CD1c-positive myeloid dendritic cell (primary cell): ENCODE measurements around the gene MICALL2.
"Not testable (repeated sequence)": the region's sequence is repeated elsewhere in the genome, so short reads cannot be mapped to it uniquely, and the experiment has no call there.

Experiments
- DNase-seq: peaks from one replicate; pipeline ENCODE4 v3.0.0-alpha.2; 2016; ENCODE audit errors: extremely low spot score

The MICALL2 gene

DNA sequence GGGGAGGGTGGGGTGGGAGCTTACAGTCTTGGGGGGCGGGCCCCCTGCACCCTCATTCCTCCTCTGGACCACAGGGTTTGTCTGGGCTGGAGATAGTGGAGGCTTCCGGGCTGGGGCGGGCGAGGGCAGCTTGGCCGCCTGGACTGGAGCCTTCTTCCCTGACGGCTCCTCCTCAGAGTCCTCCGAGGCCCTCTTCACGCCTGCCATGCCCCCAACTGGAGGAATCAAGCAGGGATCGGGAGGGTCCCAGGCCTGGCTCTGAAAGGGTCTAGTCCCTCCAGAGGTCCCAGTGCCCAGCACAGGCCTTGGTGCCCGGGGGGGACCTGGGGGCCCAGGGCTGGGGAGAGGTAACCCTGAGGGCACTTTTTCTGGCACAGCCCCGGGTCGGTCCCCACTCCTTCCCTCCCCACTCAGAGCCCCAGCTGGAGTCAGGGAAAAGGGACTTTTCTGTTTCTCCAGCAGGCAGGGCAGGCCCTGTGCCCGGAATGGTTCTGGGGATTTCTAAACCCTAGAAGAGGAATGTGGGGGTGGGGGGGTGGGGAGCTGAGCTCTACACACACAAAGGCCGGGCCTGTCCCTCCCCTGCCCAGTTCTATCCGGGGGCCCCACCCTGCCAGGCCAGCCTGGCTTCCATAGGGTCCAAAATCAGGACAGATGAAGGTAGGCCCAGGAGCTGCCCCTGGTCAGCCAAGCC, 11.6 kb downstream of the MICALL2 start:
- DNase-seq: no peak

DNA sequence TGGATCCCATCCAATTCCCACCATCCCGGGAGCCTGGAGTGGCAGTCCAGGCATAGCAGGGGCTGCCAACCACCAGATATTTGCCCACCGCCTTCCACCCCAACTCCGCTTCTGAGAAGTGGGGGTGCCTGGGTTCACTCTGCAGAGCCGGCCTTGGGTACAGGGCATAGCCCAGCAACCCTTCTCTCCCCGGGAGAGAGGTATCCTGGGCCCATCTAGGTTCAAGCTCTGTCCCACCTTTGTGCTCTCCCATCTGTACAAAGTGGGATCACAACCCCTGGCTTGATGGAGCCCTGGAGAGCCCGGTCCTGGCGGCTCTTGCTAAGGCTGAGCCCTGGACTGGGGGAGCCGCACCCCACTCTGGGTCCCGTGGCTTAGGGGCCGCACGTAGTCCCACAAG, 12.2 kb downstream of the MICALL2 start:
- DNase-seq: no peak

DNA sequence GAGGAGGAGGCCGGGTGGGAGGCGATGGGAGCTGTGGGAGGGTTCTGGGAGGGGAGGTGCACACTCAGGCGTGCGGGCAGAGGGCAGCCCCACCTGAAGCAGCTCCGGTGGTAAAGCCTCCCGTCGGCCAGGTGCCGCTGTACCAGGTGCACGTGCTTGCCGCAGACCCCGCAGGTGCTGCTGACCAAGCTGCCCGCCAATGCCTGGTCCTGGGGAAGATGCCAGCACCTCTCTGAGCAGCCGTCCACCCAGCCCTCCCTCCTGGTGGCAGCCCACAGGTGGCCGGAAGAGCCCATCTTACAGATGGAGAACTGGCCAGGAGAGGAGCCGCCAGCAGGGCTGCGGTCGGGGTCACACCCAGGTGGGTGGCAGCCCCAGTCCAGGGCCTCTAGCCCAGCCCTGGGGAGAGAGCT, 12.6 kb downstream of the MICALL2 start:
- no peak for DNase-seq

DNA sequence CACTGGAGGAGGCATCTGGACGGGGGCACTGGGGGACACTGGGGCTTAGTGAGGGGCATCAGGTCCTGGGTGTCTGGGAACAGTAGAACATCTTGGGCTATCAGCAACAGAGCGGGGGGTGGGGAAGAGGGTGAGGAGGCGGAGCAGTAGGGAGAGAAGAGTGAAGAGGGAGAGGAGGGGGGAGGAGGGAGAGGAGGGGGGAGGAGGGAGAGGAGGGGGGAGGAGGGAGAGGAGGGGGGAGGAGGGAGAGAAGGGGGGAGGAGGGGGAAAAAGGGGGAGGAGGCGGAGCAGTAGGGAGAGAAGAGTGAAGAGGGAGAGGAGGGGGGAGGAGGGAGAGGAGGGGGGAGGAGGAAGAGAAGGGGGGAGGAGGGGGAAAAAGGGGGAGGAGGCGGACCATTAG, 13.2 kb downstream of the MICALL2 start:
- not testable (repeated sequence) for DNase-seq

DNA sequence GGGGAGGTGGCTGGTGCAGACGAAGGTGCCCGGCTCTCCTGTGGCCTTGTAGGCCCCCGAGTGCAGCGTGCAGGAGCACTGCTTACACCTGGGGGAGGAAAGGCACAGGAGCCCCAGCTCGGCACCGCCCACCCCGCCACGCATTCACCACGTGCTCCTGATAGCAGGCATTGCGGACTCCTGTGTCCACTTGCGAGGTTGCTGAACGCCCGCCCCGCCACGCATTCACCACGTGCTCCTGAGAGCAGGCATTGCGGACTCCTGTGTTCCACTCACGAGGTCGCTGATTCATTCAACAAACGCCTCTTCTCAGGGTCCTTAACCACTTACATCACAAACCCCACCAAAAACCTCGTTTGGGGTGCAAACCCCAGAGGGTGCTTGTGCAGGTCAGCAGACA, 13.9 kb downstream of the MICALL2 start:
- DNase-seq: no peak

DNA sequence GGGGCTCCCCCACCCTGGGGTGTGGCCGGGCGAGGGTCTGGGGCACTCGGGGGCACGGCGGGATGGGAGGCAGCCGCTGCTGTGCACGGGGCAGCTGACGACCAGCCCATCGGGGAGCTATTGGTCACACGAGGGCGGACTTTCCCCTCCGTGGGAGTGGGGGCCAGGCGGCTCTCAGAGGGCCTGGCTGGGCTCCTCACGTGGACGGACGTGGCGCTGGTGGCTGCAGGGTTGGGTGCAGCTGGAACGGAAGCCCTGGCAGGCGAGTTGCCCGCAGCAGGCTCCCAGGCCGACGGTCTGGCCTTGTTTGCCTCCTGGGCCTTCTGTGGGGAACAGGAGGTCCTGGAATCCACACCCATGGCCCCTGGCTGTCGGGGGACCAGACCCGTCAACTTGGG, 14.3 kb downstream of the MICALL2 start:
- DNase-seq: no peak

DNA sequence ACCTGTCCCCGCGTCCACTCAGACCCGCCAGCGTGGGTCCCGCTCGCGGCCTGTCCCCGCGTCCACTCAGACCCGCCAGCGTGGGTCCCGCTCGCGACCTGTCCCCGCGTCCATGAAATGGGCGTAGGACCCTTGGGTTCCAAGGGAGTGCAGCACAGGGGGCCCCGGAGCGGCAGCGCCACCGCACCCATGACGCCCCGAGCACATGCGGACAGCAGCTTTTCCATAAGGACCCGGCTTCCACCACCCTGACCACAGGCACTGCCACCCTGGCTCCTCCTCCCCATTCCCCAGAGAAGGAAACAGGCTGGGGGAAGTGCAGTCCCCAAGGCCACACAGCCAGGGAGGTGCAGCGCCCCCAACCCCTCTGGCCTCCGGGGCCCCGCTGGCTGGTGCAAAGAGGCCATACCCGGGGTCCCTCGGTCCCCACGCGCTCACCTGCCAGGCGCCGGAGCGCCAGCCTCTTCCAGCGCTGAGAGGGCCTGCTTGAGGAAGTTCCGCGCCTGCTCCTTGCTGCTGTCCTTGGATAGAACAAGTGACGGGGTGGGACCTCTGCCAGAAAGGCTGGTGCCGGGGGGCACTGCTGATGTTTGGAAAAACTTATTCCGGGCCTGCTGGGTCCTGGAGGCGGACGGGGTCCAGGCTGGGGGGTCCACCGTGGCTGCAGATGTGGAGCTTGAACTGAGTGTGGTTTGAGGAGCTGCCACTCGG, 14.9 kb downstream of the MICALL2 start:
- no peak for DNase-seq

DNA sequence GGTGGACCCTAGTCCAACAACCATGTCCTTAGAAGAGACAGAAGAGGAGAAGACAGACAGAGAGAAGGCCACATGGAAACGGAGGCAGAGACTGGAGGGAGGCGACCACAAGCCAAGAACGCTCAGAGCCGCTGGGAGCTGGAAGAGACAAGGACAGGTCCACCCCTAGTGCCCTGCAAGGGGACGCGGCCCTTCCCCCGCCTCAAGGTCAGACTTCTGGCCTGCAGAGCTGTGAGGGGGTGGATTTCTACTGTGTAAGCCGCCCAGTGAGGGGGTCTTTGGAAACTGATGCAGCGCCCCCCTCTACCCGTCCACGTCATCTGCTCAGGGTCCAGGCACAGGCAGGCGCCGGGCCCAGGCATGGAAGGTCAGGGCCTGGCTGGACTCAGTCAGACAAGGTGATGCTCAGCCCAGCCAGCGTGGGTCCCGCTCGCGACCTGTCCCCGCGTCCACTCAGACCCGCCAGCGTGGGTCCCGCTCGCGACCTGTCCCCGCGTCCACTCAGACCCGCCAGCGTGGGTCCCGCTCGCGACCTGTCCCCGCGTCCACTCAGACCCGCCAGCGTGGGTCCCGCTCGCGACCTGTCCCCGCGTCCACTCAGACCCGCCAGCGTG, 15.6 kb downstream of the MICALL2 start:
- not testable (repeated sequence) for DNase-seq

DNA sequence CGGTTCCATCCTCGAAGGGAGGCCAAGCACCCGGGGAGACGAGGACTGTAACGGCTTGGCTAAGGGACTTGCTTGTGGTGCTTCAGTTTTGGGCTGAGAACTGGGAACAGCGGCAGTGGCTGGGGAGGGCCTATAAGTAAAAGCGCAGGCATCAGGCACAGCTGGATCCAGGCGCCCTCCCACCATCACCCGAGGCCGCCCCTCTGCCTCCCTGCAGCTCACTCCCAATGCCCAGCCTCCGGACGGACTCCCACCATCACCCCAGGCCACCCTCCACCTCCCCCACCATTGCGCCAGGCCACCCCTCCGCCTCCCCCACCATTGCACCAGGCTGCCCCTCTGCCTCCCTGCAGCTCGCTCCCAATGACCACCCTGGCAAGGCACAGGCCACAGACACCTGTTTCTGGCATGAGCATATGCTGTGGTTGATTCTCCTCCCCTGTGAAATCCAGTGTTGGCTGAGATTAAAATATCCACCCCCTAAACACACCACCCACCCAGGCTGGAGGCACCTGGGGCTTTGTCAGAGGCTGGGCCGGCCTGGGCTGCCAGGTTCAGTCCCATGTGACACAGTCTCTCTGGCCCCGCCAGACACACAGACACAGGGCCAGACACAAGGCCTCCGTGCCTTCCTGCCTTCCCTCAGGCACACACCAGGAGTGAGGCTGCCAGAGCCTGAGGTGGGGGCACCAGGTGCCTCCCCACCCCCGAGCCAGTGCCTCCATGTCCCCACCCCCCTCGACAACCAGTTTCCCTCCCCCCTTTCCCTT, 16.7 kb downstream of the MICALL2 start:
- DNase-seq: no peak

DNA sequence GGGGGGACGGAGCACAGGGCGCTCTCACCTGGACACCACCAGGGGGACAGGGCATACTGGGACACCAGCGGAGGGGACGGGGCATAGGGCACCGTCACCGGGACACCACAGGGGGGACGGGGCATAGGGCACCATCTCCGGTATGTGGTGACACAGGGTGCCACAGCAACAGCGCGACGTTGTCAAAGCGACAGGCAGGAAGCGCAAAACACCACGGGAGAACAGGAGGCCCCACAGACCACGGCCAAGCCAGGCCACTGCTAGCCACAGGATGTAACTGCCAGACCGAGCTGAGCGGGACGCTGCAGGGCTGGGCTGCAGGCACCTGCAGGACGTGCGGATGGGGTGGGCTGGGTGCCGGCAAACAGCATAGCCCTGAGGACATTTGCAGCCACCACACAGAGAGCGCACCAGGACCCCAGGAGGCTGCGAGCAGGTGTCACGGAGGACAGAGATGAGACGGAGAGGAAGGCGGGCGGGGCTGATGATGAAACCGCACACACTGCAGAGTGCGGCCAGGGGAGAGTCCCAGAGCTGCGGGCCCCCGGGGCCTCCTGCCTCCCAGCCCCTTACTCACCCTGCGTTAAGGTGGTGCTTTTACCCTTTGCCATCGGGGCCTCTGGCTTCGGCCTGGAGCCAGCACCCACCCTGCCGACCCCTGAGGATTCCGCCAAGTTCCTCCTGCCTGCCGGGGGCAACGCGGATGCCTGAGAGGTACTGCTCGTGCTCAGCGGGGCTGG, 17.5 kb downstream of the MICALL2 start:
- no peak for DNase-seq

DNA sequence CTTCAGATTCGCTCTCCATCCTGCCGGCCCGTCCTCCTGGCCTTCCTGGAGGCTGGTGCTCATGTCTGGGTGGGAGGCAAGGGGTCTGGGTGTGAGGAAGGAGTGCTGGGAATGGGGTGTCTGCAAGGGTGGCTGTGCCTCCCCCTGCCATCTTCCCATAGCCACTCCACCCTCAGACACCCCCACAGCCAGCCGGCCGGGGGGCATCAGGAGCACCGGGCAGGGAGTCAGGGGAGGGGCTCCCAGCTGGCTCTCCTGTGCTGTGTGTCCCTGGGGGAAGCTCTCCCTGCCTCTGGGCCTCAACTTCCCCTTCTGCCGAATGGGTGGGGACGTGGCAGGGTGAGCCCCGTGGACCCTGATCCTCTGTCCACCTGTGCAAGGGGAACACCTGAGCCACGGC, 18.6 kb downstream of the MICALL2 start:
- DNase-seq: no peak

DNA sequence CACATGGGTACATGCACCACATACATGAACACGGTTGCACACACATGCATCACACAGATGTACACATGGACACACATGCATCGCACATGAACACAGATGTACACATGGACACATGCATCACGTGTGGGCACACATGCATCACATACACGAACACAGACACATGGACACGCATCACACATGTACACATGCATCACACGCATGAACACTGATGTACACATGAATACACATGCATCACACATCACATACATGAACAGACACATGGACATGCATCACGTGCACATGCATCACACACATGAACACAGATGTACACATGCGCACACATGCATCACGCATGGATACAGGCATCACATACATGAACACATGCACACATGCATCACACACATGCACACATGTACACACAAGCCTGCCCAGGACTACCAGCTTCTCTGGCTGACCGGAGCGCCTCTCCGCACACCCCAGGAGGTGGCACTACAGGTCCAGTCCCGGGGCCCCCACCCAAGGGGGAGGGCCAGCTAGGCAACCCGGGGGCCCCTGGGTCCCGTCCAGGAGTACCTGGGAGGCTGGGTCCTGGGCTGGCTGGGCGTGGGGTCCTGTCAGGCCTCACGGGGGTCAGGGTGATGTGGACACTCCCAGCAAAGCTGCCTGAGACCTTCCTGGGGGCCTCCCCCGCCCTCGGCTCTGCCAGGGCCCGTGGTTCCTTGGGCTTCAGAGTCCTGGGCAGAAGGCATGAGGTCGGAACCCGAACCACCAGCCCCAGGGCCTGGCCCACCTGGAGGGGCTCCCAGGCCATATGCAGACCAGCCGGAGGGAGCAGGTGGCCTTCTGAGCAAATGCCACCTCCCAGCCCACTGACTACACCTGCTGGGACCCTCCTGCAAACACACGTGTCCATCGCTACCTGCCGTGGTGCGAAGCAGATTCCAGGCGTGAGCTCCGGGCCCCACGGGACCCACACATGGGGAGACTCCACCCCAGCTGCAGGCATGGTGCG, 19.6 kb downstream of the MICALL2 start:
- DNase-seq: no peak

DNA sequence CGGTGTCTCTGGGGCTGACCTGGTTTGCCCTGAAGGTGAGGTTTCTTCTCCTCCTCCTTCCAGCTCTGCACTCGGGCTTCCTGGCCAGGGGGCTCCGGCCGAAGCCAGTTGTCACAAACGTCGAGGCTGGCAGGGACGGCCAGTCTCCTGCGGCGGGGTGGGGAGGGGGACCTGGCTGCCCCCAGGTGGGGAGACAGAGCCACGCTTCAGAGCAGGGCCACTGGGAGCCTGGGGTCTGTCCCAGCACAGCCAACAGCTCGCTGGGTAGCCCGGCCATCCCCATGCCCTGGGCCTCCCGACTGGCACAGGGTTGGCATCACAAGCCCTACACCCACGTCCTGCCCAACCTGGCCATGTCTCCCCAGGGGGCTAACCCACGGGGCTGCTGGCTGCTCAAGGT, 20.4 kb downstream of the MICALL2 start:
- no peak for DNase-seq

DNA sequence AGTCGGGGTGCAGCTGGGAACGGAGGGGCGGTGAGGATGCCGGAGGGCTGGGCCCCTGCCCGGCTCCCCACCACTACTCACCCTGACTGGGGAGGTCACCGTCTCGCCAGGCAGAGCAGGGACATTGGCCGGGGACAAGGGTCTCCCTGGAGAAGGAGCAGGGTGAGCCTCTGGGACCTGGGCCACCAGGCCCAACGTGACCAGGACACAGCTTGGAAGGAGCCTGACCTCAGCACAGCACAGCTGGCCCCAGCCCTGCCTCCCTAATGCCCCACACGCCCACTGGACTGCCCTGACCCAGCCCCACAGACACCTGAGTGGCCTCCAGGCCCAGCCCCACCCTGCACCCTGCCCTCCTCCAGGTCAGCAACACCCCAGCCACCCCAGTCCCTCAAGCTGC, 21.1 kb downstream of the MICALL2 start:
- DNase-seq: no peak

DNA sequence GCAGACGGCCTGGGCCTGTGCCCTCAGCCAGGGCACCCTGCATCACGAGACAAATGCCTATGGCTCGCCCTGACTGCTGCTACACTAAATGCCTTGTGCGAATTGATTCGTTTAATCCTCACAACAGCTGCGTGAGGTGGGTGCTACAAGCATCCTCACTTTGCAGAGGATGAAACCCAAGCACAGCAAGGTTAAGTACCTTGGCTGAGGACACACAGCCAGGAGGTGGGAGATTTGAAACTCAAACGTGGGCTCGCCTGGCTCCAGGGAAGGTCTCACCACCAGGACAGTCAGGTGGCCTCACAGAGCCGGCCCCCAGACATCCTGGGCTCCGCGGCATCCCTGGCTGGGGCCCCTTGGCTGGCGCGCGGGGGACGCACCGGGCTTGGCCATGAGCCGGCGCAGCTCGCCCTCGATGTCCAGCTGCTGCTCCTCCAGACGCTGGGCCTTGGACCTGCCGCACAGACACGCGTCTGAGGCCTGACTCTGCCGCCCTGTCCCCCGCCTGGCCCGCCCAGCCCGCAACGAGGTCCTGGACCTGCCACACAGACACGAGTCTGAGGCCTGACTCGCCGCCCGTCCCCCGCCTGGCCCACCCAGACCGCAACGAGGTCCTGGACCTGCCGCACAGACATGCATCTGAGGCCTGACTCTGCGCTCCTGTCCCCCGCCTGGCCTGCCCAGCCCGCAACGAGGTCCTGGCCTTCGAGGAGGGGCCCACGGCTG, 22.0 kb downstream of the MICALL2 start:
- no peak for DNase-seq

DNA sequence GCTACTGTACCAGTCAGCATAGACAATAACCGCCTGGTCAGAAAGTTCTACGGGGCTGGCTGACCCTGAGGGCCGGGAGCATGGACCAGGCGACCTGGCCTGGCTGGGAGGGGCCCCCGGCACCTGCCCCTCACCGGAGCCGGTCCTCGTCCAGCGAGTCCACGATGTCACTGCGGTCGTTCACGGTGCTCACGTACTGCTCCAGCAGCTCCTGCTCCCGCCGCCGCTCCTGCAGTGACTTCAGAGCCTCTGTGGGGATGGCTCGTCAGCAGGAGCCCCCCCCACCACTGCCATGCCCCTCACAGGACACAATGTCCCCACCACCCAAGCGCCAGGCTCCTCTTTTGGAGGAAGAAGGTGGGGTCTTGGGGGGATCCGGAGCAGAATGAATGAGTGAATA, 22.7 kb downstream of the MICALL2 start:
- no peak for DNase-seq

DNA sequence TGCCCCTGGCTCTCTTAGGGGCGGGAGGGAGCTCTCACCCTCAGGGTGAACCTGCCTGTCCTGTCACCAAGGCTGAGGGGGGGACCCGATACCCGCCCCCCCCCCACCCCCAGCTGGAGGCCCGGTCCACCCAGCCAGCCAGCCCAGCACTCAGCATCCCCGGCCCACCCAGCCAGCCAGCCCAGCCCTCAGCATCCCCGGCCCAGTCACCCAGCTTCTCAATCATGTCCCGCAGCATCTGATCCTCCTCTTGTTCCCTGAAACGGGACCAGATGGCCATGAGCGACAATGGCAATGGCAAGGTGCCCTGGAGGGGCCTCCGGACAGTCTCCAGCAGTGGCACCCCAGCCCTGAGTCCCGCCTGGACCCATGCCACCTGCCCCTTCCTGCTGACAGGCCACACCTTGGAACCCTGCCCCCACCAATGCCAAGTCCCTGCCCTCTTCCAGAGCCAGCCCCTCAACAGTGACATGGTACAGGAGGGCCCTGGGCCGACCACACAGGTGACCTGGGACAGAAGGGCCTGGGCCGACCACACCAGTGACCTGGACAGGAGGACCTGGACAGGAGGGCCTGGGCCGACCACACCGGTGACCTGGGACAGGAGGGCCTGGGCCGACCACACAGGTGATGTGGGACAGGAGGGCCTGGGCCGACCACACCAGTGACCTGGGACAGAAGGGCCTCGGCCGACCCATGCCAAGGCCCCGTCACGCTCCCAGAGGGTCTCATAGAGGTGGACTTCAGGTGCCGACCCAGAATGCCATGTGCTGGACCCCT, 24.2 kb downstream of the MICALL2 start:
- no peak for DNase-seq

DNA sequence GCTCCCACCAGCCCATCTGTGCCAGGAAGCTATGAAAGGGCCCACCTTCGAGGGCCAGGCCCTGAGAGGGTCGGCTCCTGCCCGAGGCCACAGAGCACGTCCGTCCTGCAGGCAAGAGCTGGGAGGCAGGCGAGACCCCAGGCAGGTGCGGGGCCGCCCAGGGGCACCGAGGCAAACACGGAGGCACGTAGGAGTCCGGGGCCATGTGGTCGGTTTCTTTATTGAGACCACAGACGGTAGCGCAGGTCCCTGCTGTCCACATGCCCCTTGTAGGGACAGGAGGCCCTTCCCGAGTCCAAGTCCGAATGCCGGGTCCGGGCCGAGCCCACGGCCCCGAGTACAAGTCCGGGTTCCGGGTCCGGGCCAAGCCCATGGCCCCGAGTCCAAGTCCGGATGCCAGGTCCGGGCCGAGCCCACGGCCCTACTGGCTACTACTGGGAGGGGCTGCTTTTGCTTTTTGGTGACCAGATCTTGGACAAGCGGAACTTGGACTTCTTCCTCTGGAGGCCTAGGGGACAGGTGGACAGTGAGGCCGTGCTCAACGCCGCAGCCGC, 25.0 kb downstream of the MICALL2 start:
- DNase-seq: no peak
